Measurements from ENCODE around the gene RANBP1. TPM values are rescaled to one million over a fixed set of nuclear protein-coding genes. Genes with fewer than 3 reads are reported as not detected.

RANBP1 gene
- total RNA-seq, 3 donors from 2014 or later, result 58.4 to 102 (median 66.0) TPM

GRCh38 chr22:20150381-20151275 lies 34.7 kb downstream of the RANBP1 start, which contains the start of gene CCDC188:
Gene CCDC188 (minus strand): TSS chr22:20151055. CDS start chr22:20150986, 69 bp downstream.
- Histone ChIP-seq H3K4me3 (no peak within 1 kb of the TSS), H3K4me1 (ENCODE audit: low read depth) (no peaks in the 10 kb centered on the region), H3K9me3 (no peaks in the 10 kb centered on the region), H3K36me3 (ENCODE audit: low read depth) (no peaks in the 10 kb centered on the region)
- ATAC-seq, result no peak
- intact Hi-C loops (cut with DNase I, micrococcal nuclease), result loop anchor here in 1 of 2 donors (10.0 kb wide), 1 partner anchor 124 kb away; no protein-coding TSS in a partner anchor
- TF ChIP-seq CTCF (IDR thresholded peaks at IDR 0.05), result no peak
- DNase-seq, result no peak

DNA sequence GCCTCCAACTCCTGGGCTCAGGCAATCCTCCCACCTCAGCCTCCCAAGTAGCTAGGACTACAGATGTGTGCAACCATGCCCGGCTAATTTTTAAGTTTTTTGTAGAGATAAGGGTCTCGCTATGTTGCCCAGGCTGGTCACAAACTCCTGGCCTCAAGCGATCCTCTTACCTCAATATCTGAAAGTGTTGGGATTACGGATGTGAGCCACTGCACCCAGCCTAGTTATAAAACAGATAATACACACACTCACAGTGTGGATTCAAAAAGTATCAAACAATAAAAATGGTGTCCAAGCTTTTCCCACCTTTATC lies 35.3 kb downstream of the RANBP1 start:
- no peaks in the 10 kb centered on the region for H3K9me3 ChIP-seq
- intact Hi-C loops (cut with DNase I, micrococcal nuclease), result loop anchor here in 1 of 2 donors (10.0 kb wide), 1 partner anchor 124 kb away; no protein-coding TSS in a partner anchor
- H3K4me3 ChIP-seq, result no peak overlapping the region
- no peak for DNase-seq
- no peak for ATAC-seq
- no peak for TF ChIP-seq CTCF (IDR thresholded peaks at IDR 0.05)
- H3K4me1 ChIP-seq (ENCODE audit: low read depth), result no peaks in the 10 kb centered on the region
- H3K36me3 ChIP-seq (ENCODE audit: low read depth), result no peaks in the 10 kb centered on the region

- no peak overlapping the region for H3K4me3 ChIP-seq
- no peak for ATAC-seq
- DNase-seq, result no peak
- TF ChIP-seq CTCF (IDR thresholded peaks at IDR 0.05), result no peak
- H3K36me3 ChIP-seq (ENCODE audit: low read depth), result no peaks in the 10 kb centered on the region
- H3K4me1 ChIP-seq (ENCODE audit: low read depth), result peaks cover 3% of the 10 kb centered on the region
- H3K9me3 ChIP-seq, result no peaks in the 10 kb centered on the region
- intact Hi-C loops (cut with DNase I, micrococcal nuclease), result loop anchor here in 1 of 2 donors (10.0 kb wide), 1 partner anchor 122 kb away; no protein-coding TSS in a partner anchor
These were observed 36.6 kb downstream of the RANBP1 start for GRCh38 chr22:20152464-20152890.

DNA sequence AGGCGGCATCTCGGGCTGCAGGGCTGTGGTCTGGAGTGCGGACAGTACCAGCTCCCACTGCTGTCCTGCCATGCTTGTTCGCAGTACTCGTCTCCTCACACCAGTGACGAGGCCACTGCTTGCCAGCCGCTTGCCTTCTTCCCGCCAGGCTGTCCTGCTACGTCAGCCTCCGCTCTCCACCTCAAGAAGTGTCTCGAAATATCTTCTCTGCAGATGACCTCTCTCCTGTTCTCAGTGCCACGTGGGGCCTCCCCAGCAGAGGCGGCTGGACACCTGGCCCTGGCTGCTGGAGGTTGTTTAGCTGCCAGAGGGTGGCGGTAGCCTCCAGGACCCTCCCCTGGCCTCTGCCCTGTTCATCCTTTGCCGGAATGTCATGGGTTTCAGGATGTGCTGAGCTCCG lies 38.0 kb downstream of the RANBP1 start:
- TF ChIP-seq CTCF (IDR thresholded peaks at IDR 0.05), result no peak
- ATAC-seq (no peak), DNase-seq (no peak)
- intact Hi-C loops (cut with DNase I, micrococcal nuclease), result loop anchor here in 1 of 2 donors (10.0 kb wide), 1 partner anchor 121 kb away; no protein-coding TSS in a partner anchor
- Histone ChIP-seq H3K4me3 (no peak overlapping the region), H3K36me3 (ENCODE audit: low read depth) (no peaks in the 10 kb centered on the region), H3K4me1 (ENCODE audit: low read depth) (peaks cover 3% of the 10 kb centered on the region), H3K9me3 (no peaks in the 10 kb centered on the region)

DNA sequence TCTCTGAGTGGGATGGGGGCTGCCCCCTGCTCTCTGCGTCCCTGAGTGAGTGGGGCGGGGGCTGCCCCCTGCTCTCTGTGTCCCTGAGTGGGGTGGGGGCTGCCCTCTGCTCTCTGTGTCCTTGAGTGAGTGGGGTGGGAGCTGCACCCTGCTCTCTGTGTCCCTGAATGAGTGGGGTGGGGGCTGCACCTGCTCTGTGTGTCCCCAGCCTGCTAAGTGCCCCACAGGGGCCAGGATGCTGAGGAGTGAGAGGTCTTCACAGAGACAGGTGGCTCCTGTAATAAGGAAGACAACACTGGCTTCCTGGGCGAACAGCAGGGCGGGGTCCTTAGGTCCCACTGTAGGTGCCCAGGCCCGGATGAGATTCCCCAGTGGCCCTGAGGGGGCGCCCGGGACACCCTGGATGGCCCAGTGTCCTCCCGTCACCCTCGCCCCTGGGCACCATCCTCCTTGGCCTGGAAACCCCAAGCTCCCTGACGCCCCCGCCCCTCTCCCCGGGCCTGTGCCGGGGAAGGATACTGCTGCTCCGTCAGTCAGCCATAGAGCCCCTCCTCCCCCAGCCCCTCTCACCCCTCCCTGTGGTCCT lies 38.8 kb downstream of the RANBP1 start:
- no peak for TF ChIP-seq CTCF (IDR thresholded peaks at IDR 0.05)
- Histone ChIP-seq H3K4me1 (ENCODE audit: low read depth) (peaks cover 3% of the 10 kb centered on the region), H3K36me3 (ENCODE audit: low read depth) (no peaks in the 10 kb centered on the region), H3K4me3 (no peak overlapping the region), H3K9me3 (no peaks in the 10 kb centered on the region)
- DNase-seq (peak in 1 of 3 donors; percentile 45), ATAC-seq (peak; percentile 76)
- intact Hi-C loops (cut with DNase I, micrococcal nuclease), result loop anchor here (5.0 to 10.0 kb wide), 2 partner anchors 120 to 133 kb away; no protein-coding TSS in a partner anchor
